Measurements from ENCODE around the gene BHLHE40. TPM values are rescaled to one million over a fixed set of nuclear protein-coding genes. Genes with fewer than 3 reads are reported as not detected.

Gene BHLHE40
- total RNA-seq, 1 experiment from 2014 or later, result 81.6 TPM

- Histone ChIP-seq H3K9me3 (ENCODE audit: control insufficient read depth in 1 of 2, insufficient read depth in 1 of 2, low read depth in 1 of 2, low read length in 2 of 2) (no peaks in the 10 kb centered on the region), H3K4me2 (ENCODE audit: low read length) (no peak overlapping the region), H4K20me1 (ENCODE audit: insufficient read depth) (no peaks in the 10 kb centered on the region), H3K36me3 (ENCODE audit: control insufficient read depth in 1 of 2, insufficient read depth in 2 of 2, low read length in 2 of 2) (no peaks in the 10 kb centered on the region), H3K9me2 (ENCODE audit: insufficient read depth) (no peaks in the 10 kb centered on the region), H3K4me1 (ENCODE audit: control insufficient read depth in 1 of 2, insufficient read depth in 2 of 2, low read length in 2 of 2) (peaks cover 8 to 51% of the 10 kb centered on the region in 2 experiments; a peak in 3 of 4 replicates), H3K79me2 (ENCODE audit: insufficient read depth, low read length) (no peaks in the 10 kb centered on the region), H3K4me3 (replicated peaks in 1 of 2; ENCODE audit: low read depth in 1 of 2, low read length in 2 of 2) (no peak overlapping the region), H2AFZ (ENCODE audit: low read depth, low read length, poor library complexity, severe bottlenecking) (no peak overlapping the region), H3K9ac (ENCODE audit: low read length) (no peak overlapping the region), H3K27me3 (ENCODE audit: insufficient read depth, low read length) (no peaks in the 10 kb centered on the region), H3K27ac (ENCODE audit: low read depth, low read length) (no peak overlapping the region)
- TF ChIP-seq CBX3 (IDR thresholded peaks at IDR 0.05; ENCODE audit: low read depth) (no peak), POLR2A (IDR thresholded peaks at IDR 0.05; ENCODE audit: borderline replicate concordance, extremely low read depth, insufficient read depth, insufficient read length) (no peak), SIN3A (IDR thresholded peaks at IDR 0.05; ENCODE audit: low read depth) (no peak), SRF (IDR thresholded peaks at IDR 0.05; ENCODE audit: low read depth) (no peak), SP1 (IDR thresholded peaks at IDR 0.05; ENCODE audit: low read depth) (no peak), JUND (IDR thresholded peaks at IDR 0.05) (no peak), MAX (IDR thresholded peaks at IDR 0.05) (no peak), ELF1 (IDR thresholded peaks at IDR 0.05; ENCODE audit: borderline replicate concordance, low read depth) (no peak), TCF7L2 (IDR thresholded peaks at IDR 0.05; ENCODE audit: borderline replicate concordance, extremely low read depth, insufficient read depth, insufficient read length) (no peak), EZH2 (IDR thresholded peaks at IDR 0.05) (no peak), REST (IDR thresholded peaks at IDR 0.05; ENCODE audit: low read depth) (no peak), ATF3 (IDR thresholded peaks at IDR 0.05) (no peak), CEBPB (IDR thresholded peaks at IDR 0.05; ENCODE audit: low read depth) (no peak), FOSL1 (IDR thresholded peaks at IDR 0.05; ENCODE audit: low read depth) (no peak), ZFX (IDR thresholded peaks at IDR 0.05) (no peak), ZNF274 (IDR thresholded peaks at IDR 0.05; ENCODE audit: low read depth, low read length) (no peak), CTCF (IDR thresholded peaks at IDR 0.05 in 2 of 3, conservative IDR thresholded peaks at IDR 0.05 in 1 of 3; ENCODE audit: borderline replicate concordance in 1 of 3, insufficient read depth in 1 of 3, low read depth in 2 of 3, low read length in 2 of 3) (no peak)
- intact Hi-C loops (cut with micrococcal nuclease), result no loop called here
- ATAC-seq, result no peak
- ChIA-PET POLR2A (interaction anchor here (0.6 kb wide), 1 partner anchor 291 kb away, joined by 3 read pairs; no protein-coding TSS in a partner anchor), RAD21 (ENCODE audit: low non-redundant PET in 1 of 2, low total read pairs in 2 of 2, uncharacterized antibody in 2 of 2, unreplicated experiment in 2 of 2) (no interaction called here), CTCF (no interaction called here)
- DNase-seq (ENCODE audit: low read depth, low spot score), result no peak
- BruUV-seq (replicated peaks), result no TSS peak
Measured at GRCh38 chr3:5001805-5002173, 22.6 kb downstream of the BHLHE40 start.

Measured in HCT116 (cell line).